Measurements from ENCODE around the gene ANAPC1.
"Not testable (repeated sequence)": the region's sequence is repeated elsewhere in the genome, so short reads cannot be mapped to it uniquely, and the experiment has no call there.

Gene ANAPC1

DNA sequence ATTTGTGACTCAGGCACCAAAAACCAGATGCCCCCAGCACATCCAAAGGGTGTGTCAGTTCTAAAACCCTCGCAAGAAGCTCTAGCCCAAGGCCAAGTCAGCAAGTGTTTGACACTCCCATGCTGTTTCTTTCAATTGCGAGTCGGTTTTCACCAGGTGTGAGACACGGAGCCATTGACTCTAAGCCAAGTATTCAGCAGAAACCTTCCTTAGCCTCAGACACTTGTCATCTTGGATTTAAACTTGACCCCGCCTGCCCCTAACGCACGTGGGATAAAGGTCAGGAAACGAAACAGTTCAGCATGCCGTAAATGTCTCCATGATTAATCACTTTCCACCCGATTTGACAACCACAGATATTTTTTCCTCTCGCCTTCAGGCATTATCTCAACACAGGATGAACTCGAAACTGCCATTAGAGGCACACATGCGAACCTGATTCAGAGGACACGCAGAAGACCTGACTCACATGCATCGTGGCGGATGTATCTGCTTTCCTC, 156.3 kb downstream of the ANAPC1 start:
- not testable (repeated sequence) for DNase-seq (ENCODE audit: low spot score)

DNA sequence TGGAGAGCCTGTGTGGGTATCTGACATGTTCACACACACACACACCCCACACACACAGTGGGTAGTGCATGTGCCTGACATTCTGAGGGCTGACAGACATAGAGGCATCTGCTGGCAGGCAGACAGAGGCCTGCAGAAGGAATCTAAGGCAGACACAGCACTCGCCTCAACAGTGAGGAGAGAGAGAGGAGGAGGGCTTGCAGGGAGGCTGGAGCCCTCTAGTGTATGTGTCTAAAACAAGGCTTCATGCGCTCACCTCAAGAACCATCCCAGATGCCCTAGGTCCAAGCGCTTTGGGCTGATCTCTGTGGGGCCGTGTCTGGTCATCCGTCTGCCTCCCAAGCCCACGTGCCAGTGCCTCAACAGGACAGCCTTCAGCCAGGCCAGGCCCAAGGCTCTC, 158.3 kb downstream of the ANAPC1 start:
- DNase-seq (ENCODE audit: low spot score), result not testable (repeated sequence)

DNA sequence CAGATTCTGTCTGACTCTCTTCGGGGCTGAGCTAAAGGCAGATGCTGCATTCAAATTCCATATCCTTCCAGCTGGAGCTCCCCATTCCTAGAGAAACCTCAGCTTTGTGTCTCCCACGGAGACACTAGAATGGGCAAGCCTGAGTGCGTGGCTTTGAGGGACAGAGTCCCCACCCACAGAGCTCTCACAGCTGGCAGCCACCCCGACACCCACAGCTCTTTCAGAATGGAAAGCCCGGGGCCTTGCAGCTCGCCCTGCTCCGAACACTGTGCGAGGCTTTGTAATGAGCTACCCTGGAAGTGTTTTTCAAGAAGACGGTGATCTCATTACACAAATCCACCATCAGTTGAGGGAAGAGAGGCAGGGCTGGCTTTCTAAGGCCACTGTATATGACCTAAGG, 164.4 kb downstream of the ANAPC1 start:
- not testable (repeated sequence) for DNase-seq (ENCODE audit: low spot score)

Data from kidney capillary endothelial cell (primary cell).